DOHH2 (cell line): Measurements from ENCODE around the gene CACNA2D3.

Experiments
- H3F3A ChIP-seq: fragments of 200-600 bp; sonication (generic), shearing (Covaris generic); 2 replicates; pipeline ENCODE4 v1.6.0; 2016; ENCODE audit warnings: antibody characterized with exemption, mild to moderate bottlenecking; ENCODE audit not compliant: control insufficient read depth, insufficient read depth
- H3K27ac ChIP-seq: fragments of 200-600 bp; sonication (generic); 2 replicates; pipeline ENCODE4 v1.5.1; 2014; ENCODE audit warnings: low read depth, mild to moderate bottlenecking, low read length, moderate library complexity
- H3K27me3 ChIP-seq: fragments of 200-600 bp; sonication (generic); 2 replicates; pipeline ENCODE4 v1.6.1; 2014; ENCODE audit warnings: mild to moderate bottlenecking, low read length, mixed read lengths; ENCODE audit not compliant: control insufficient read depth
- H3K36me3 ChIP-seq: fragments of 200-600 bp; sonication (generic); 2 replicates; pipeline ENCODE4 v1.6.1; 2014; ENCODE audit warnings: mild to moderate bottlenecking, low read length, moderate library complexity, mixed read lengths; ENCODE audit not compliant: control insufficient read depth
- H3K4me1 ChIP-seq: fragments of 200-600 bp; sonication (generic); 2 replicates; pipeline ENCODE4 v1.6.1; 2014; ENCODE audit warnings: mild to moderate bottlenecking, low read length, mixed read lengths; ENCODE audit not compliant: control insufficient read depth
- H3K4me2 ChIP-seq: fragments of 200-600 bp; sonication (generic); 2 replicates; pipeline ENCODE4 v1.6.0; 2014; ENCODE audit warnings: mild to moderate bottlenecking, low read length, moderate library complexity
- H3K4me3 ChIP-seq: fragments of 200-600 bp; sonication (generic); 2 replicates; pipeline ENCODE4 v1.5.1; 2014; ENCODE audit warnings: mild to moderate bottlenecking, low read length, mixed read lengths
- H3K79me2 ChIP-seq: fragments of 200-600 bp; sonication (generic); 2 replicates; pipeline ENCODE4 v1.6.1; 2014; ENCODE audit warnings: mild to moderate bottlenecking, low read length, mixed read lengths; ENCODE audit not compliant: control insufficient read depth
- H3K9me2 ChIP-seq: fragments of 200-600 bp; sonication (generic); replicated peaks from 2 replicates; pipeline ENCODE4 v1.6.1; 2014; ENCODE audit warnings: mild to moderate bottlenecking, low read length, mixed read lengths; ENCODE audit not compliant: control insufficient read depth
- H3K9me3 ChIP-seq: fragments of 200-600 bp; sonication (generic); 2 replicates; pipeline ENCODE4 v1.6.1; 2014; ENCODE audit warnings: antibody characterized with exemption, low read length, mixed read lengths; ENCODE audit not compliant: control insufficient read depth, insufficient read depth
- H4K20me1 ChIP-seq: fragments of 200-600 bp; sonication (generic); 2 replicates; pipeline ENCODE4 v1.6.0; 2014; ENCODE audit warnings: low read depth, mild to moderate bottlenecking, antibody characterized with exemption, low read length, moderate library complexity; ENCODE audit not compliant: control insufficient read depth, insufficient read depth
- EZH2phosphoT487 ChIP-seq: fragments of 200-600 bp; sonication (generic); IDR thresholded peaks from 2 replicates; pipeline ENCODE4 v1.6.1; 2017; ENCODE audit warnings: borderline replicate concordance, mild to moderate bottlenecking, antibody characterized with exemption, low read length, moderate library complexity, mixed read lengths
- TF ChIP-seq, protein P1 (sequence below): fragments of 200-600 bp; sonication (generic); IDR thresholded peaks from one replicate; pipeline ENCODE4 v1.5.1; 2014; ENCODE audit warnings: antibody characterized with exemption, mild to moderate bottlenecking, low read depth, low read length; ENCODE audit not compliant: poor library complexity, severe bottlenecking

CACNA2D3 gene

DNA sequence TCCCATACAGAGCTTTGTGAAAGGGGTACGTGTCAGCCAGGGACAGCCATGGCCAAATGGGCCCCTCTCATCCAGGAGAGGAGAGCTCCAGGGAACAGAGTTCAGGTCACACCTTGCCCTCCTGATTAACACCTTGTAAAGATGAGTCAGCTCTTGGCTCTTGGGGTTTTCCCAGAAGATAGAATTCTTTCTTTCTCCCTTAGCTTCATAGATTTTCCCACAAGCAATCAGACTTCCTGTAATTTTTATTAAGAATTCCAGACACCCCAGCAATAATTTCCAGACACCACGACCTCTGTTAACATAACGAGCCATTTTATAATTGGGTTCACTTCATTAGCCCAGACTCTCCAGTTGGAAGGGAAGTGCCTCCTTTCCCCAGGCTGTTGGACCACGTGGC, 719.1 kb downstream of the CACNA2D3 start:
- no peak overlapping the region for H3K4me2 ChIP-seq

DNA sequence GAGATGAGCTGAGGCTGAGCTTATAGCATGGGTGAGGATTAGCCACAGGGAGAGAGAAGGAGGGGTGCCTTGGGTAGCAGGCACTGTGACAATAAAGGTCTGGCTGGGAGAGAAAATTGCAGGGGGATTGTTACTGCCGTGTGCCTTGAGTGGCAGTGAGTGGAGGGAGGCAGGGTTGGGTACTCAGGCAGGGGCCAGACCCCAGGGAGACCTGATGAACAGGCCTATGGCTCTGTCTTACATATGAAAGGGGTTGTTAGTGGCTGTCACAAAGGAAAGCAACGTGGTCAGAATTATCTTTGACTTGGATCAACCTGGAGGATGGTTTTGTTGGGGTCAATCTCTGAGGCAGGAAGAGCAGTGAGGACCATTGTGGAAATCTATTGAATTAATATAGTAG, 721.0 kb downstream of the CACNA2D3 start:
- Histone ChIP-seq H3K9me2 (no peaks in the 10 kb centered on the region), H3F3A (no peaks in the 10 kb centered on the region), H3K27ac (no peak overlapping the region), H3K27me3 (no peaks in the 10 kb centered on the region), H3K9me3 (no peaks in the 10 kb centered on the region), H3K79me2 (no peaks in the 10 kb centered on the region), H3K4me3 (no peak overlapping the region), H3K4me2 (no peak overlapping the region), H3K36me3 (no peaks in the 10 kb centered on the region), H3K4me1 (no peaks in the 10 kb centered on the region), H4K20me1 (no peaks in the 10 kb centered on the region)
- TF ChIP-seq, protein P1, sequence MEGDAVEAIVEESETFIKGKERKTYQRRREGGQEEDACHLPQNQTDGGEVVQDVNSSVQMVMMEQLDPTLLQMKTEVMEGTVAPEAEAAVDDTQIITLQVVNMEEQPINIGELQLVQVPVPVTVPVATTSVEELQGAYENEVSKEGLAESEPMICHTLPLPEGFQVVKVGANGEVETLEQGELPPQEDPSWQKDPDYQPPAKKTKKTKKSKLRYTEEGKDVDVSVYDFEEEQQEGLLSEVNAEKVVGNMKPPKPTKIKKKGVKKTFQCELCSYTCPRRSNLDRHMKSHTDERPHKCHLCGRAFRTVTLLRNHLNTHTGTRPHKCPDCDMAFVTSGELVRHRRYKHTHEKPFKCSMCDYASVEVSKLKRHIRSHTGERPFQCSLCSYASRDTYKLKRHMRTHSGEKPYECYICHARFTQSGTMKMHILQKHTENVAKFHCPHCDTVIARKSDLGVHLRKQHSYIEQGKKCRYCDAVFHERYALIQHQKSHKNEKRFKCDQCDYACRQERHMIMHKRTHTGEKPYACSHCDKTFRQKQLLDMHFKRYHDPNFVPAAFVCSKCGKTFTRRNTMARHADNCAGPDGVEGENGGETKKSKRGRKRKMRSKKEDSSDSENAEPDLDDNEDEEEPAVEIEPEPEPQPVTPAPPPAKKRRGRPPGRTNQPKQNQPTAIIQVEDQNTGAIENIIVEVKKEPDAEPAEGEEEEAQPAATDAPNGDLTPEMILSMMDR = no peak
- no peak for TF ChIP-seq EZH2phosphoT487

More for the DNA sequence above, 719.1 kb downstream of the CACNA2D3 start:
- Histone ChIP-seq H3K36me3 (no peaks in the 10 kb centered on the region), H3K9me2 (no peaks in the 10 kb centered on the region), H3K4me3 (no peak overlapping the region), H3K4me1 (no peaks in the 10 kb centered on the region), H3F3A (no peaks in the 10 kb centered on the region), H4K20me1 (no peaks in the 10 kb centered on the region), H3K27ac (no peak overlapping the region), H3K79me2 (no peaks in the 10 kb centered on the region), H3K9me3 (no peaks in the 10 kb centered on the region), H3K27me3 (no peaks in the 10 kb centered on the region)
- TF ChIP-seq EZH2phosphoT487 = no peak
- TF ChIP-seq, protein P1 = no peak

DNA sequence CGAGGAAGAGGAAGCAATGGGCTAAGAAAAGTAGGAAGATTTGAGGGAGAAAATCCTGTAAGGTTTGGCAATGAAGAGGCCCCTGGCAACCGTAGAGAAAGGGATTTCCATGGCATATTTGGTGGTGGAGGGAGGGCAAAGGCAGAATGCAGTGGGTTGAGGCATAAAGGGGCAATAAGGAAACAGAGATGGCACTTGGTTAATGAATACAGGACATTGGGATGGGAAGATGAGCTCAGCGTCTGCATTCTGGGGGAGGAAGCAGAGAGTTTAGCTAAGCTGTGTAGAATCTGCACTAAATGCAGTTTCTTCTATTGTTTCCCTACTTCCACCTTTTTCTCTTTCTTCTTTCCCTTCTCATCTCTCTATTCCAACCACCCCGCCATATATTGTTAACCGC, 721.9 kb downstream of the CACNA2D3 start:
- H3K4me1 ChIP-seq = no peaks in the 10 kb centered on the region

More for the DNA sequence above, 721.9 kb downstream of the CACNA2D3 start:
- H3K4me2 ChIP-seq = no peak overlapping the region
- H4K20me1 ChIP-seq = no peaks in the 10 kb centered on the region
- no peak for TF ChIP-seq EZH2phosphoT487
- TF ChIP-seq, protein P1 = no peak
- no peaks in the 10 kb centered on the region for H3K9me3 ChIP-seq
- no peaks in the 10 kb centered on the region for H3F3A ChIP-seq
- H3K79me2 ChIP-seq = no peaks in the 10 kb centered on the region
- H3K4me3 ChIP-seq = no peak overlapping the region
- no peak overlapping the region for H3K27ac ChIP-seq
- H3K27me3 ChIP-seq = no peaks in the 10 kb centered on the region
- no peaks in the 10 kb centered on the region for H3K36me3 ChIP-seq
- no peaks in the 10 kb centered on the region for H3K9me2 ChIP-seq
